ENCODE measurements around the gene SLIT3.
A peak's percentile ranks its signal among the peaks of the same experiment; 100 is the strongest.

The SLIT3 gene

GRCh38 chr5:168755548-168756093, 545.3 kb downstream of the SLIT3 start:
- no peak for ATAC-seq
- TF ChIP-seq, protein P1, sequence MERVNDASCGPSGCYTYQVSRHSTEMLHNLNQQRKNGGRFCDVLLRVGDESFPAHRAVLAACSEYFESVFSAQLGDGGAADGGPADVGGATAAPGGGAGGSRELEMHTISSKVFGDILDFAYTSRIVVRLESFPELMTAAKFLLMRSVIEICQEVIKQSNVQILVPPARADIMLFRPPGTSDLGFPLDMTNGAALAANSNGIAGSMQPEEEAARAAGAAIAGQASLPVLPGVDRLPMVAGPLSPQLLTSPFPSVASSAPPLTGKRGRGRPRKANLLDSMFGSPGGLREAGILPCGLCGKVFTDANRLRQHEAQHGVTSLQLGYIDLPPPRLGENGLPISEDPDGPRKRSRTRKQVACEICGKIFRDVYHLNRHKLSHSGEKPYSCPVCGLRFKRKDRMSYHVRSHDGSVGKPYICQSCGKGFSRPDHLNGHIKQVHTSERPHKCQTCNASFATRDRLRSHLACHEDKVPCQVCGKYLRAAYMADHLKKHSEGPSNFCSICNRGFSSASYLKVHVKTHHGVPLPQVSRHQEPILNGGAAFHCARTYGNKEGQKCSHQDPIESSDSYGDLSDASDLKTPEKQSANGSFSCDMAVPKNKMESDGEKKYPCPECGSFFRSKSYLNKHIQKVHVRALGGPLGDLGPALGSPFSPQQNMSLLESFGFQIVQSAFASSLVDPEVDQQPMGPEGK (CRISPR knock-in tag; IDR thresholded peaks at IDR 0.05; ENCODE audit: borderline replicate concordance) = no peak
- TF ChIP-seq ISL1 (CRISPR knock-in tag; IDR thresholded peaks at IDR 0.05) = no peak
- TF ChIP-seq, protein P2, sequence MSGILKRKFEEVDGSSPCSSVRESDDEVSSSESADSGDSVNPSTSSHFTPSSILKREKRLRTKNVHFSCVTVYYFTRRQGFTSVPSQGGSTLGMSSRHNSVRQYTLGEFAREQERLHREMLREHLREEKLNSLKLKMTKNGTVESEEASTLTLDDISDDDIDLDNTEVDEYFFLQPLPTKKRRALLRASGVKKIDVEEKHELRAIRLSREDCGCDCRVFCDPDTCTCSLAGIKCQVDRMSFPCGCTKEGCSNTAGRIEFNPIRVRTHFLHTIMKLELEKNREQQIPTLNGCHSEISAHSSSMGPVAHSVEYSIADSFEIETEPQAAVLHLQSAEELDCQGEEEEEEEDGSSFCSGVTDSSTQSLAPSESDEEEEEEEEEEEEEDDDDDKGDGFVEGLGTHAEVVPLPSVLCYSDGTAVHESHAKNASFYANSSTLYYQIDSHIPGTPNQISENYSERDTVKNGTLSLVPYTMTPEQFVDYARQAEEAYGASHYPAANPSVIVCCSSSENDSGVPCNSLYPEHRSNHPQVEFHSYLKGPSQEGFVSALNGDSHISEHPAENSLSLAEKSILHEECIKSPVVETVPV (CRISPR knock-in tag; IDR thresholded peaks at IDR 0.05) = no peak
- no peak for TF ChIP-seq TCF4 (CRISPR knock-in tag; IDR thresholded peaks at IDR 0.05; ENCODE audit: borderline replicate concordance)
- TF ChIP-seq ZNF565 (CRISPR knock-in tag; conservative IDR thresholded peaks at IDR 0.05; ENCODE audit: low read depth) = no peak
- TF ChIP-seq PPARA (CRISPR knock-in tag; IDR thresholded peaks at IDR 0.05; ENCODE audit: borderline replicate concordance) = no peak
- TF ChIP-seq ZNF8 (CRISPR knock-in tag; IDR thresholded peaks at IDR 0.05) = no peak
- TF ChIP-seq ZFP30 (CRISPR knock-in tag; IDR thresholded peaks at IDR 0.05) = no peak
- TF ChIP-seq ESRRG (CRISPR knock-in tag; IDR thresholded peaks at IDR 0.05) = no peak
- TF ChIP-seq POU6F1 (CRISPR knock-in tag; IDR thresholded peaks at IDR 0.05; ENCODE audit: borderline replicate concordance, low read depth) = no peak
- no peak for TF ChIP-seq GLIS3 (CRISPR knock-in tag; IDR thresholded peaks at IDR 0.05)
- TF ChIP-seq, protein P3, sequence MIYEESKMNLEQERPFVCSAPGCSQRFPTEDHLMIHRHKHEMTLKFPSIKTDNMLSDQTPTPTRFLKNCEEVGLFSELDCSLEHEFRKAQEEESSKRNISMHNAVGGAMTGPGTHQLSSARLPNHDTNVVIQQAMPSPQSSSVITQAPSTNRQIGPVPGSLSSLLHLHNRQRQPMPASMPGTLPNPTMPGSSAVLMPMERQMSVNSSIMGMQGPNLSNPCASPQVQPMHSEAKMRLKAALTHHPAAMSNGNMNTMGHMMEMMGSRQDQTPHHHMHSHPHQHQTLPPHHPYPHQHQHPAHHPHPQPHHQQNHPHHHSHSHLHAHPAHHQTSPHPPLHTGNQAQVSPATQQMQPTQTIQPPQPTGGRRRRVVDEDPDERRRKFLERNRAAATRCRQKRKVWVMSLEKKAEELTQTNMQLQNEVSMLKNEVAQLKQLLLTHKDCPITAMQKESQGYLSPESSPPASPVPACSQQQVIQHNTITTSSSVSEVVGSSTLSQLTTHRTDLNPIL (CRISPR knock-in tag; IDR thresholded peaks at IDR 0.05; ENCODE audit: low read depth) = no peak
- no peak for TF ChIP-seq RARB (CRISPR knock-in tag; IDR thresholded peaks at IDR 0.05)
- no peak for TF ChIP-seq CSDC2 (CRISPR knock-in tag; IDR thresholded peaks at IDR 0.05)
- no peak for TF ChIP-seq SNAI2 (CRISPR knock-in tag; IDR thresholded peaks at IDR 0.05)
- TF ChIP-seq TOX (CRISPR knock-in tag; IDR thresholded peaks at IDR 0.05; ENCODE audit: borderline replicate concordance) = no peak
- TF ChIP-seq BACH2 (CRISPR knock-in tag; IDR thresholded peaks at IDR 0.05; ENCODE audit: borderline replicate concordance) = no peak
- no peak for TF ChIP-seq ARNTL (CRISPR knock-in tag; IDR thresholded peaks at IDR 0.05; ENCODE audit: borderline replicate concordance, low read depth)
- no peak for TF ChIP-seq OSR1 (CRISPR knock-in tag; IDR thresholded peaks at IDR 0.05)

DNA sequence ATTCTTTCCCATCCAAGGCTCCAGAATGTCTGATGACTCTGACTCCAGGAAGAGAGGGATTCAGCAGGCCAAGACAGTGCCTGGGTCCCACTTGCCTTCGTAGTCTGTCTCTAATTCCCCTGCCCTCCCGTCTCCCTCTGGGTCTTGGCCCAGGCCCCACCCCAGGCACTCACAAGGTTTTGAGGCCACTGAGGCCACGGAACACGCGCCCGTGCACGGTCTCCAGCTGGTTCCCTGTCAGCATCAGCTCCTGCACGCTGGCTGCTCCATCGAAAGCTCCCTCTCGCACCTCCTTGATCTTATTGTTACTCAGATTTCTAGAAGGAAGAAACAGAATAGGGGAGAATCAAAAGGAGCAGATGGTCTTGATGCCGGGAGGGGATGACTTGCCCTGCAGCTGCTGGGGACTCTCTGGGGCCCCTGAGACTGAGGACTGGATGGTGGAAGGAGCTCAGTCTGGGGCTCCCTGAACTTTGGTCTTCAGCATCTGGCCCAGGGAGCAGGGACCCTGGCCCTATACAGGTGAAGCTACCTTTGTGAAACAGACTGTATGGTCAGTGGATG, 547.2 kb downstream of the SLIT3 start:
- TF ChIP-seq ZNF70 (CRISPR knock-in tag; IDR thresholded peaks at IDR 0.05) = peak; percentile 62
- TF ChIP-seq, protein P4, sequence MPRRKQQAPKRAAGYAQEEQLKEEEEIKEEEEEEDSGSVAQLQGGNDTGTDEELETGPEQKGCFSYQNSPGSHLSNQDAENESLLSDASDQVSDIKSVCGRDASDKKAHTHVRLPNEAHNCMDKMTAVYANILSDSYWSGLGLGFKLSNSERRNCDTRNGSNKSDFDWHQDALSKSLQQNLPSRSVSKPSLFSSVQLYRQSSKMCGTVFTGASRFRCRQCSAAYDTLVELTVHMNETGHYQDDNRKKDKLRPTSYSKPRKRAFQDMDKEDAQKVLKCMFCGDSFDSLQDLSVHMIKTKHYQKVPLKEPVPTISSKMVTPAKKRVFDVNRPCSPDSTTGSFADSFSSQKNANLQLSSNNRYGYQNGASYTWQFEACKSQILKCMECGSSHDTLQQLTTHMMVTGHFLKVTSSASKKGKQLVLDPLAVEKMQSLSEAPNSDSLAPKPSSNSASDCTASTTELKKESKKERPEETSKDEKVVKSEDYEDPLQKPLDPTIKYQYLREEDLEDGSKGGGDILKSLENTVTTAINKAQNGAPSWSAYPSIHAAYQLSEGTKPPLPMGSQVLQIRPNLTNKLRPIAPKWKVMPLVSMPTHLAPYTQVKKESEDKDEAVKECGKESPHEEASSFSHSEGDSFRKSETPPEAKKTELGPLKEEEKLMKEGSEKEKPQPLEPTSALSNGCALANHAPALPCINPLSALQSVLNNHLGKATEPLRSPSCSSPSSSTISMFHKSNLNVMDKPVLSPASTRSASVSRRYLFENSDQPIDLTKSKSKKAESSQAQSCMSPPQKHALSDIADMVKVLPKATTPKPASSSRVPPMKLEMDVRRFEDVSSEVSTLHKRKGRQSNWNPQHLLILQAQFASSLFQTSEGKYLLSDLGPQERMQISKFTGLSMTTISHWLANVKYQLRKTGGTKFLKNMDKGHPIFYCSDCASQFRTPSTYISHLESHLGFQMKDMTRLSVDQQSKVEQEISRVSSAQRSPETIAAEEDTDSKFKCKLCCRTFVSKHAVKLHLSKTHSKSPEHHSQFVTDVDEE (CRISPR knock-in tag; IDR thresholded peaks at IDR 0.05) = no peak
- no peak for ATAC-seq

Data from SK-N-SH treated with all-trans-retinoic acid at 6 μM for 48 hours (cell line).